ENCODE results near the gene PPFIBP1.

Gene PPFIBP1

DNA sequence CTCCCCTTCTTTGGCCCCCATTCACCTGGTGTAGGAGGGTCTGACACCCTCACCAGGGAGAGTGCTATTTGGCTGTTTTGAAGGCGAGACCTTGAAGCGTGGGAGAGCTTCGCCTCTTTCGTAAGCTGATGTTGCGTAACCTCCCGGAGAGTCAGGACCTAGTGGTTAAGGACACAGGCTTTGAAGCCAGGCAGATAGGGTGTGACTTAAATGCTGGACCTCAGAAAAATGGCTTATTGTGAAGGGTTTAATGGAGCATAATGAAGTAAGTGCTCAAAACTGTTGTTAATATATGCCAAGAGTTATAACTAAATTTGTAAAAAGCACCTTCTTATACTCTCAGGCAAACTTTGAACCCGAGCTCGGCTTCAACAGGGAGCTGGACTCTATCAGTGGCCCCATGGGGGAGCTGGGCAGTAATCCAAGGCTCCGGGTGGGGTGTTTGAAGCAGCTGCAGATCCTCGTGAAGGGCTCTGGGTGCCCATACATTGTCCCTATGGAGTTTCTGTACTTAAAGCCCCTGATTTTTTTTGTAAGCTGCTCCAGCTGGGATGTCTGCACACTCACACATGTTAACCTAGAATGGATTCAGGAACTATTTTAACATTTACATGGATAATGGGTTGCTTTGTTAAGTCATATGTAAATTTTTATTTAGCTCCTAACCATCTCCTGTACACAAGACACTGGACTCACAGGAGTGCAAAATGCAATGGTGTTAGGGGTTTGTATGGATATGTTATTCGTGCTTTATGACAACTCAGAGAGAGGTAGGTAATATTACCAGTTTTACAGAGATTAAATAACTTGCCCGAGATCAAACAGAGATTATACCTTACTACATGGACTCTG lies 26.0 kb downstream of the PPFIBP1 start:
- Histone ChIP-seq H3K4me3 (ENCODE audit: insufficient read depth, low read depth, low read length, poor library complexity, severe bottlenecking) (no peak overlapping the region), H3K27ac (ENCODE audit: insufficient read depth, low read length, poor library complexity, severe bottlenecking) (no peak overlapping the region), H3K27me3 (replicated peaks; ENCODE audit: control insufficient read depth, insufficient read depth, low read length, poor library complexity, severe bottlenecking) (no peaks in the 10 kb centered on the region), H3K9me3 (ENCODE audit: control insufficient read depth, low read length) (no peaks in the 10 kb centered on the region), H3K36me3 (ENCODE audit: control insufficient read depth, insufficient read depth, low read length) (no peaks in the 10 kb centered on the region), H3K4me1 (ENCODE audit: control insufficient read depth, insufficient read depth, low read length, poor library complexity, severe bottlenecking) (no peaks in the 10 kb centered on the region)
- no peak for DNase-seq

DNA sequence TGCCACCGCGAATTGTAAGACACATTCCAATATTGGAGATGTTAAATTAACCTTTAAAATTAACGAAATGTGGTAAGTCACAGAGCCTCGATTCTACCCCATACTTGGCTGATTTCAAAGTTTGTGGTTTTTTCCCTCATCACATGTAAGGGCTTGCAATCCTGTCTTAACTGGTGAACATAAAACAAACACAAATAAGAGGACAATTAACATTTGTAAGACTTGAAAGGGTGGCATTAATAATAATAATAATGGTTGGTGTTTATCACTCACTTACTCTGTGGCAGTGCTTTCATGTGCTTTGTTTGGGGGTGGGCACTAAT lies 26.6 kb downstream of the PPFIBP1 start:
- no peaks in the 10 kb centered on the region for H3K27me3 ChIP-seq (replicated peaks; ENCODE audit: control insufficient read depth, insufficient read depth, low read length, poor library complexity, severe bottlenecking)
- H3K36me3 ChIP-seq (ENCODE audit: control insufficient read depth, insufficient read depth, low read length), result no peaks in the 10 kb centered on the region
- no peak overlapping the region for H3K27ac ChIP-seq (ENCODE audit: insufficient read depth, low read length, poor library complexity, severe bottlenecking)
- no peak for DNase-seq
- H3K4me1 ChIP-seq (ENCODE audit: control insufficient read depth, insufficient read depth, low read length, poor library complexity, severe bottlenecking), result no peaks in the 10 kb centered on the region
- H3K9me3 ChIP-seq (ENCODE audit: control insufficient read depth, low read length), result no peaks in the 10 kb centered on the region
- H3K4me3 ChIP-seq (ENCODE audit: insufficient read depth, low read depth, low read length, poor library complexity, severe bottlenecking), result no peak overlapping the region

DNA sequence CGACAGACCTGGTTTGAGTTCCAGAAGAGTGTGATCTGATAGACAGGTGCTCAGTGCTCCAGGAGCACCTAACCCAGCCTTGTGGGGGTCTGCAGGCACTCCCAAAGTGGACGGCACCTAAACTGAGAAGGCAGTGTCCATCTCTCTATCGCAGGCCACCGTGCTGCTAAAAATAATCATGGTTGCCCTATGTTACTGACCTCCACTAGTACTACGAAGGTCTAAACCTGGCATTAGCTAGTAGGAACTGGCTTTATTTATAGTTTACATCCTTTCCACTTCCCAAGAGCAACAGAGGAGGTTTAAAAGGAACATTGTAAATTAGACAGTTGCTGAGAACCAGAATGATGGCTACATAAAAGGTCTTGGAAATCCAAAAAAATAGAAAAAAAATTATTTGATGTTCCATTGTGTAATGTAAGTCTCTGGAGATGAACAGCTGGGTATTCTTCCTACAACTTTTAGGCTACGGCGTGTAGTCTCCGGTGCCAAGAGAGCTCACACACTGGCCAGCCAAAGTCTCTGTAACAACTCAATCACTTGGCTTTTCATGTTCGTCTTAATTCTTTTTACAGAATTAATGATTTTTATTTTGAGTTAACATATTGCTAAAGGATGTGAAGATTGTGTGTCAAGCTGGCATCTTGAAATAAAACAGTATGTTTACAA lies 27.3 kb downstream of the PPFIBP1 start:
- H3K27me3 ChIP-seq (replicated peaks; ENCODE audit: control insufficient read depth, insufficient read depth, low read length, poor library complexity, severe bottlenecking), result no peaks in the 10 kb centered on the region
- H3K9me3 ChIP-seq (ENCODE audit: control insufficient read depth, low read length), result no peaks in the 10 kb centered on the region
- H3K27ac ChIP-seq (ENCODE audit: insufficient read depth, low read length, poor library complexity, severe bottlenecking), result no peak overlapping the region
- no peaks in the 10 kb centered on the region for H3K36me3 ChIP-seq (ENCODE audit: control insufficient read depth, insufficient read depth, low read length)
- no peaks in the 10 kb centered on the region for H3K4me1 ChIP-seq (ENCODE audit: control insufficient read depth, insufficient read depth, low read length, poor library complexity, severe bottlenecking)
- DNase-seq, result no peak
- H3K4me3 ChIP-seq (ENCODE audit: insufficient read depth, low read depth, low read length, poor library complexity, severe bottlenecking), result no peak overlapping the region

DNA sequence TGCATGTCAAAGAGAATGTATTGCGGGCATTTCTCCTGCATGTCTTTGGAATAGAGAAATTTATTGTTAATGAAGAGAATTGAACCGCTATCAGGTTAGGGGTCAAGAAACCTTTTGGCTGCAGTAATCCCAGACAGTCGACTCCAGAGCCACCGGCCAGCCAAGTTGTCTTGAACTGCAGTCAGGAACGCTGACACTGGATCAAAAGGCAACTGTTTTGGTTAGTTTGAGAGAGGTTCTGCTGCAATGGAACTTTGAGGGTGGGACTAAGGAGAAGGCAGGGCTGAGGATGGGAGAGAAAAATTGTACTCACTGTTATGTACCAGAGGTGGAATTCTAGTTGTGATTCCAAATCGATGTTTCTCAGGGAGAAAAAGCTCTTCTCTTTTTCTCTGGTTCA lies 28.2 kb downstream of the PPFIBP1 start:
- Histone ChIP-seq H3K9me3 (ENCODE audit: control insufficient read depth, low read length) (no peaks in the 10 kb centered on the region), H3K36me3 (ENCODE audit: control insufficient read depth, insufficient read depth, low read length) (no peaks in the 10 kb centered on the region), H3K27ac (ENCODE audit: insufficient read depth, low read length, poor library complexity, severe bottlenecking) (no peak overlapping the region), H3K4me1 (ENCODE audit: control insufficient read depth, insufficient read depth, low read length, poor library complexity, severe bottlenecking) (no peaks in the 10 kb centered on the region), H3K27me3 (replicated peaks; ENCODE audit: control insufficient read depth, insufficient read depth, low read length, poor library complexity, severe bottlenecking) (no peaks in the 10 kb centered on the region), H3K4me3 (ENCODE audit: insufficient read depth, low read depth, low read length, poor library complexity, severe bottlenecking) (no peak overlapping the region)
- DNase-seq, result no peak

DNA sequence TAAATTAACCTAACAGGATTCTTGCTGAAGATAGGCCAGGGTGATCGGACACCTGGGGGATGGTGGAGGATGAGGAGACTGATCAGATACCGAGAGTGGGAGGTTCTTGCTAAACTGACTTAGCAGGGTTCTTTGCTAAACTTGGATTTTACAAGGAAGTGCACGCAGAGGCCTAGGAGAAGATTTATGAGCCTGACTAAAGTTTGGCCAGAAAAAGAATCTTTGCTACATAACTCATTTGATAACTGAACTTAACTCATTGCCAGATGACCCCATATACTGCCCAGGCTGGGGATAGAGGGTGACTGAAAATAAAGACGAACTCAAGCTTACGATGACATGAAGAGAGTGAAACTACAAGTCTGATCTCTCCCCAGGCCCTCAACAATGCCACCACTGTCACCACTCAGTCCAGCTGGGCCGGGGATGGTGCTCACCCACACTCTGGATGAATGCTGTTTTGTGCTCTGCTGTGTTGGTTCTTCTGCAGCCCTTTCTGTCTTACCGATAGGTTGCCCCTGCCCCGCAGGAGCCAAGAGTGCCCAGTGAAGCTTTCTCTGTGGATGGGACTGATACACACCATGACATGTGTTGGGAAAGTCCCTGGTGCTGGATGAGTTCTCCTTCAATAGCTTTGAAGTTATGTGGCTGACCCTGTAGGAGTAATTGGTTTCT lies 29.0 kb downstream of the PPFIBP1 start:
- no peak for DNase-seq

DNA sequence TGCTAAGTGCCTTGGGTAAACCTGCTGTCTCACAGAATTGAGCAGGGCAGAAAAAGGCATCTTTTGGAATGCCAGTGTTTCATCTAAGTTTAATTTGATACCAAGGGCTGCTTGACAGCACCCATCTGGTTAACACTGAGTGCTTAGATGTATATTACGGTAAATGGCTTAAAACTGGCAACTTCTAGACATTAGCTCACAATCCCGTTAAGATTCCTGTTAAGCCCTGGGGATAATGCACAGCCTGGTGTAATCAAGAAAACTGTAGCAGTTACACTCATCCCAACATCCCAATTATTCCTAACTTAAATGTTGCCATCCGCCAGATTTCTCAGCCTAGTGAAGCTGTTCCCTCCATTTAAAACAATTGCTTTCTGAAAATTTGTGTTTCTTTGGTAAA lies 29.9 kb downstream of the PPFIBP1 start:
- H3K27me3 ChIP-seq (replicated peaks; ENCODE audit: control insufficient read depth, insufficient read depth, low read length, poor library complexity, severe bottlenecking), result no peaks in the 10 kb centered on the region
- no peak overlapping the region for H3K27ac ChIP-seq (ENCODE audit: insufficient read depth, low read length, poor library complexity, severe bottlenecking)
- no peak overlapping the region for H3K4me3 ChIP-seq (ENCODE audit: insufficient read depth, low read depth, low read length, poor library complexity, severe bottlenecking)
- H3K9me3 ChIP-seq (ENCODE audit: control insufficient read depth, low read length), result no peaks in the 10 kb centered on the region
- DNase-seq, result no peak
- H3K4me1 ChIP-seq (ENCODE audit: control insufficient read depth, insufficient read depth, low read length, poor library complexity, severe bottlenecking), result no peaks in the 10 kb centered on the region
- H3K36me3 ChIP-seq (ENCODE audit: control insufficient read depth, insufficient read depth, low read length), result no peaks in the 10 kb centered on the region

More for the DNA sequence above, 29.0 kb downstream of the PPFIBP1 start:
- H3K27me3 ChIP-seq (replicated peaks; ENCODE audit: control insufficient read depth, insufficient read depth, low read length, poor library complexity, severe bottlenecking), result no peaks in the 10 kb centered on the region
- H3K27ac ChIP-seq (ENCODE audit: insufficient read depth, low read length, poor library complexity, severe bottlenecking), result no peak overlapping the region
- H3K9me3 ChIP-seq (ENCODE audit: control insufficient read depth, low read length), result no peaks in the 10 kb centered on the region
- H3K4me1 ChIP-seq (ENCODE audit: control insufficient read depth, insufficient read depth, low read length, poor library complexity, severe bottlenecking), result no peaks in the 10 kb centered on the region
- no peak overlapping the region for H3K4me3 ChIP-seq (ENCODE audit: insufficient read depth, low read depth, low read length, poor library complexity, severe bottlenecking)
- no peaks in the 10 kb centered on the region for H3K36me3 ChIP-seq (ENCODE audit: control insufficient read depth, insufficient read depth, low read length)

DNA sequence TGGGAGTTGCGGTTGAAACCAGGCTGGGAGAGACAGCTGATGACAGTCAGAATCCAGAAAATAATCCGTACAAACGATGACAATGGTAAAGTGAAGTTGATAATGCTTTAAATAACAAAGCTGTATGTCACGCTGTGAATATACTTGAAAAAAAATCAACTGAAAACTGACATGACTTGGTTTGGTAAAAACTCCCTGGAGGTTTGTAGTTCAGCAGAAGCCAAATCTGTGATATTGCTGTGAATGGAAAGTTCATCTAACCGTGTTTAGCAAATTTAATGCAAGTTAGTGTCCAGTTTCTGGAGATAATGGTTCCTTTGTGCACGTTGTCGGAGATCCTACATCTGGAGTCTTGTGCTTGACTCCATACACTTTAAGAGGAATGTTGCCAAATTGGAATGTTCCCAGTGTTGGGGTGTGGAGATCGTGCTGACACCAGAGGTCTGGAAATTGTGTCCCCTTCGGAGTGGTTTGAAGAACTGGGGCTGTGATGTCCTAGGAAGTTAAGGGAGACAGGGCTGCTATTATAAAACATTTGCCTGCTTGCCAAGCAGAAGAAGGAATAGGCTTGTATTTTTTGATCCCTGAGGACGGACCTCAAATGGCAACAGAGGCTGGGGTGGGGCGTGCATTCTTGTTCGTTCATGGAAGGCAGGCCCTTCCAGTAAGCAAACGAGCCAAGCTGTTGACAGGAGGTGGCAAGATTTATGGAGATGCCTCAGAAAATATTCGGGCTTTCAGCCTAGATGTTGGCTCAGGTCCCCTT lies 30.6 kb downstream of the PPFIBP1 start:
- no peak overlapping the region for H3K4me3 ChIP-seq (ENCODE audit: insufficient read depth, low read depth, low read length, poor library complexity, severe bottlenecking)
- H3K27ac ChIP-seq (ENCODE audit: insufficient read depth, low read length, poor library complexity, severe bottlenecking), result no peak overlapping the region
- H3K27me3 ChIP-seq (replicated peaks; ENCODE audit: control insufficient read depth, insufficient read depth, low read length, poor library complexity, severe bottlenecking), result no peaks in the 10 kb centered on the region
- no peaks in the 10 kb centered on the region for H3K4me1 ChIP-seq (ENCODE audit: control insufficient read depth, insufficient read depth, low read length, poor library complexity, severe bottlenecking)
- H3K9me3 ChIP-seq (ENCODE audit: control insufficient read depth, low read length), result no peaks in the 10 kb centered on the region
- no peaks in the 10 kb centered on the region for H3K36me3 ChIP-seq (ENCODE audit: control insufficient read depth, insufficient read depth, low read length)
- DNase-seq, result no peak

DNA sequence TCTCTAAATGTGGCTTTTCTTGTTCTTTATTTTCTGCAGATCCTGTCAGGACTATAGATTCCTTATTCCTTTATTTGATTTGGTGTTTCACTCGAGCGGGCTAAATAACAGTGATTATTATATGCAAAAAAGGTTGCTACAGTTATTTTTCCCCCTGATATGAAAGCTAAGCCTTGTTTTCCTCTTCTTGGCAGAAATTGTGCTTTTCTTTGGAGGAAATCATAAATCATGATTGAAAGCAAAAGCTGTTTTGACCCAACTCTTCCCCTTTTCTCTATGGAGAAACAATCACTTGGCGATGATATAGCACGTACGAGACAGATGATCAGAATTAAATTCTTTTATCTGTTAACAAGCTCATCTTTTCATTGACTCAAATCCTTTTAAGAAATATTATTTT lies 31.4 kb downstream of the PPFIBP1 start:
- Histone ChIP-seq H3K4me3 (ENCODE audit: insufficient read depth, low read depth, low read length, poor library complexity, severe bottlenecking) (no peak overlapping the region), H3K36me3 (ENCODE audit: control insufficient read depth, insufficient read depth, low read length) (no peaks in the 10 kb centered on the region)

DNA sequence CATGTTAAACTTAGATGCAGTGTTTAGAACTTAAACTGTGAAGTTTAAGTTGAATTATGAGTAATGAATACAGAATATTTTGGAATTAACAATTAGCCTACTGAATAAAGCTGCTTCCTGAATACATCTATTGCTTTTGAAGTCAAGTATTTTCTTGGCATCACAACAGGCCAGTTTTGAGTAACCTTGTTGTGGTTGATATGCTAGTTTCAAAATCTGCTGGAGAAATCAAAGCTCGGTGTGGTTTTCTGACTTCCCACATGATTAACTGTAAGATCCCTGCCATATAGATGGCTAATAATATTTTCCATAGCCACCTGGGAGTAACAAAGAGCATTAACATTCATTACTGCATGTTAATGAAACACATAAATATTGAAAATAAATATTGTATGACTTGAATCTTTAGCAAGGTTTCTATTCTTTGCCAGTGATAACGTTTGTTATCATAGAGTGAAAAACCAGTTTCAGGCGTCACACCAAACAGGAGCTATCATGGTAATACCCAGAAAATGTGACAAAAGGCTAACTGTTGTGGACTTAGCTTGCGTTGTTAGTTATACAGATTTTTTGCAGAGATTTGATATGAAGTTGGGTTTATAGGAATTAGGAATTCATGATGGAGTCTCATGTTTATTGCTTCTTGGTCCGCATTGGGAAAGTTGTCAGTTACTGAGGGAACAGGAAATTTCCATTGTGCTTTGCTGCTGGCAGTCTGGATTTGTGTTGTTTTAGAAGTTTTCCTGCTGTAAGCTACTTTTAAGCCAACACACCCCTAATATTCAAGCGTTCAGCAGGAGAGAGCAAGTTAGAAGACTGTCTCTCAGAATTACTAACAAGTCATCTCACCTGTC lies 32.1 kb downstream of the PPFIBP1 start:
- no peak for DNase-seq
- Histone ChIP-seq H3K4me3 (ENCODE audit: insufficient read depth, low read depth, low read length, poor library complexity, severe bottlenecking) (no peak overlapping the region), H3K9me3 (ENCODE audit: control insufficient read depth, low read length) (no peaks in the 10 kb centered on the region), H3K27ac (ENCODE audit: insufficient read depth, low read length, poor library complexity, severe bottlenecking) (no peak overlapping the region), H3K4me1 (ENCODE audit: control insufficient read depth, insufficient read depth, low read length, poor library complexity, severe bottlenecking) (no peaks in the 10 kb centered on the region), H3K36me3 (ENCODE audit: control insufficient read depth, insufficient read depth, low read length) (no peaks in the 10 kb centered on the region), H3K27me3 (replicated peaks; ENCODE audit: control insufficient read depth, insufficient read depth, low read length, poor library complexity, severe bottlenecking) (no peaks in the 10 kb centered on the region)

More for the DNA sequence above, 31.4 kb downstream of the PPFIBP1 start:
- H3K9me3 ChIP-seq (ENCODE audit: control insufficient read depth, low read length), result no peaks in the 10 kb centered on the region
- no peak overlapping the region for H3K27ac ChIP-seq (ENCODE audit: insufficient read depth, low read length, poor library complexity, severe bottlenecking)
- H3K4me1 ChIP-seq (ENCODE audit: control insufficient read depth, insufficient read depth, low read length, poor library complexity, severe bottlenecking), result no peaks in the 10 kb centered on the region
- no peak for DNase-seq
- no peaks in the 10 kb centered on the region for H3K27me3 ChIP-seq (replicated peaks; ENCODE audit: control insufficient read depth, insufficient read depth, low read length, poor library complexity, severe bottlenecking)

All from effector memory CD4-positive, alpha-beta T cell (primary cell).